Keratinocyte (primary cell): ENCODE data around the gene SCAF4.

Source experiments
- CTCF ChIP-seq, 3 experiments: IDR thresholded peaks in 1 of 3; conservative IDR thresholded peaks in 1 of 3; optimal IDR thresholded peaks in 1 of 3; 2 replicates in 2 of 3; 3 replicates in 1 of 3; pipeline versions ENCODE3 to v1.5.1; 2011; ENCODE audit warnings: low read length in 3 of 3, mild to moderate bottlenecking in 3 of 3, moderate library complexity in 2 of 3, control low read depth in 1 of 3, inconsistent platforms in 1 of 3; ENCODE audit not compliant: insufficient read depth in 2 of 3; ENCODE audit errors: extremely low read depth in 1 of 3
- EZH2 ChIP-seq: IDR thresholded peaks from one replicate; pipeline ENCODE4 v1.6.1; 2012; ENCODE audit warnings: inconsistent platforms, mild to moderate bottlenecking, low read length, moderate library complexity

- TF ChIP-seq CTCF (optimal IDR thresholded peaks at IDR 0.05 in 1 of 3, IDR thresholded peaks at IDR 0.05 in 1 of 3, conservative IDR thresholded peaks at IDR 0.05 in 1 of 3; ENCODE audit: extremely low read depth in 1 of 3, insufficient read depth in 2 of 3, low read length in 3 of 3) (no peak), EZH2 (no peak)
Measured at GRCh38 chr21:31755027-31755426, 23.1 kb upstream of the SCAF4 start.
